Memory B cell (primary cell): ENCODE data around the gene LGALS12.

Experiments used
- ATAC-seq: fragments of 150-1000 bp; cut with Tn5 transposase; 2 replicates; pipeline ENCODE4 v1.10.0; 2021; ENCODE audit warnings: low read depth, mild to moderate bottlenecking, moderate library complexity
- DNase-seq, 2 donors: peaks; one replicate each; pipeline ENCODE4 v3.0.0; 2022; ENCODE audit warnings: low spot score in 2 of 2
- H3K27ac Mint-ChIP-seq: one replicate; pipeline ENCODE4 v1.8.0; 2022; ENCODE audit warnings: mild to moderate bottlenecking, moderate library complexity, mixed read lengths
- H3K27me3 Mint-ChIP-seq: one replicate; pipeline ENCODE4 v1.8.0; 2022; ENCODE audit warnings: mixed read lengths
- H3K36me3 Mint-ChIP-seq: one replicate; pipeline ENCODE4 v1.8.0; 2022; ENCODE audit warnings: mild to moderate bottlenecking, mixed read lengths
- H3K4me1 Mint-ChIP-seq: one replicate; pipeline ENCODE4 v1.8.0; 2022; ENCODE audit warnings: mixed read lengths
- H3K4me3 Mint-ChIP-seq: one replicate; pipeline ENCODE4 v1.8.0; 2022; ENCODE audit warnings: mild to moderate bottlenecking, moderate library complexity, mixed read lengths
- H3K9me3 Mint-ChIP-seq: one replicate; pipeline ENCODE4 v1.8.0; 2022; ENCODE audit warnings: mixed read lengths

LGALS12 gene

GRCh38 chr11:63505857-63506528 is at the start of gene LGALS12:
Gene LGALS12, plus strand, starts transcription at chr11:63506084. Its CDS starts 375 bp downstream, at chr11:63506459.
- H3K4me3 Mint-ChIP-seq: no peak within 1 kb of the TSS
- H3K27me3 Mint-ChIP-seq: peaks cover 18% of the 10 kb centered on the region

GRCh38 chr11:63459586-63459985 is 46.3 kb upstream of the LGALS12 start:
- no peak overlapping the region for H3K4me3 Mint-ChIP-seq
- peaks cover 2% of the 10 kb centered on the region for H3K27me3 Mint-ChIP-seq
- no peaks in the 10 kb centered on the region for H3K9me3 Mint-ChIP-seq
- H3K27ac Mint-ChIP-seq: no peak overlapping the region
- no peak for DNase-seq
- ATAC-seq: no peak
- H3K36me3 Mint-ChIP-seq: no peaks in the 10 kb centered on the region
- no peaks in the 10 kb centered on the region for H3K4me1 Mint-ChIP-seq

More at GRCh38 chr11:63505857-63506528, at the start of gene LGALS12:
- peaks cover 5% of the 10 kb centered on the region for H3K4me1 Mint-ChIP-seq
- no peaks in the 10 kb centered on the region for H3K36me3 Mint-ChIP-seq
- ATAC-seq: no peak
- no peaks in the 10 kb centered on the region for H3K9me3 Mint-ChIP-seq
- H3K27ac Mint-ChIP-seq: no peak within 1 kb of the TSS
- no peak for DNase-seq

GRCh38 chr11:63462137-63462536 is 43.7 kb upstream of the LGALS12 start:
- no peak overlapping the region for H3K4me3 Mint-ChIP-seq
- H3K4me1 Mint-ChIP-seq: no peaks in the 10 kb centered on the region
- no peaks in the 10 kb centered on the region for H3K36me3 Mint-ChIP-seq
- no peak for DNase-seq
- ATAC-seq: no peak
- no peaks in the 10 kb centered on the region for H3K9me3 Mint-ChIP-seq
- H3K27ac Mint-ChIP-seq: no peak overlapping the region
- peaks cover 5% of the 10 kb centered on the region for H3K27me3 Mint-ChIP-seq

- ATAC-seq: no peak
- peaks cover 11% of the 10 kb centered on the region for H3K9me3 Mint-ChIP-seq
- no peaks in the 10 kb centered on the region for H3K4me1 Mint-ChIP-seq
- no peak overlapping the region for H3K4me3 Mint-ChIP-seq
- H3K27ac Mint-ChIP-seq: no peak overlapping the region
- DNase-seq: no peak
- H3K27me3 Mint-ChIP-seq: peaks cover 5% of the 10 kb centered on the region
- H3K36me3 Mint-ChIP-seq: no peaks in the 10 kb centered on the region
Observed at GRCh38 chr11:63470311-63470710, 35.6 kb upstream of the LGALS12 start.

- DNase-seq (no peak), ATAC-seq (no peak)
- H3K4me1 Mint-ChIP-seq: no peaks in the 10 kb centered on the region
- H3K27me3 Mint-ChIP-seq: peaks cover 5% of the 10 kb centered on the region
- no peak overlapping the region for H3K4me3 Mint-ChIP-seq
- no peak overlapping the region for H3K27ac Mint-ChIP-seq
- peaks cover 17% of the 10 kb centered on the region for H3K9me3 Mint-ChIP-seq
- peaks cover 3% of the 10 kb centered on the region for H3K36me3 Mint-ChIP-seq
Observed at GRCh38 chr11:63472372-63472771, 33.5 kb upstream of the LGALS12 start.

- peaks cover 10% of the 10 kb centered on the region for H3K9me3 Mint-ChIP-seq
- DNase-seq (no peak), ATAC-seq (no peak)
- peaks cover 6% of the 10 kb centered on the region for H3K27me3 Mint-ChIP-seq
- peaks cover 3% of the 10 kb centered on the region for H3K36me3 Mint-ChIP-seq
- H3K4me1 Mint-ChIP-seq: no peaks in the 10 kb centered on the region
- H3K4me3 Mint-ChIP-seq: no peak overlapping the region
- no peak overlapping the region for H3K27ac Mint-ChIP-seq
Observed at GRCh38 chr11:63476618-63477017, 29.3 kb upstream of the LGALS12 start.

GRCh38 chr11:63478896-63479295 is 27.0 kb upstream of the LGALS12 start:
- Mint-ChIP-seq H3K27me3 (peaks cover 10% of the 10 kb centered on the region), H3K4me1 (no peaks in the 10 kb centered on the region), H3K9me3 (peaks cover 7% of the 10 kb centered on the region), H3K36me3 (peaks cover 5% of the 10 kb centered on the region), H3K4me3 (no peak overlapping the region), H3K27ac (no peak overlapping the region)
- DNase-seq (peak; percentile 48 to 67), ATAC-seq (peak; percentile 56)

GRCh38 chr11:63480039-63480438 is 25.8 kb upstream of the LGALS12 start:
- DNase-seq (no peak), ATAC-seq (no peak)
- Mint-ChIP-seq H3K27me3 (peaks cover 14% of the 10 kb centered on the region), H3K4me3 (no peak overlapping the region), H3K4me1 (no peaks in the 10 kb centered on the region), H3K9me3 (peaks cover 11% of the 10 kb centered on the region), H3K27ac (peak overlapping the region; percentile 7), H3K36me3 (peaks cover 7% of the 10 kb centered on the region)

GRCh38 chr11:63485777-63486176 is 20.1 kb upstream of the LGALS12 start:
- Mint-ChIP-seq H3K27ac (no peak overlapping the region), H3K4me1 (no peaks in the 10 kb centered on the region), H3K9me3 (peaks cover 15% of the 10 kb centered on the region), H3K4me3 (no peak overlapping the region), H3K36me3 (peaks cover 7% of the 10 kb centered on the region), H3K27me3 (peaks cover 15% of the 10 kb centered on the region)
- ATAC-seq: no peak
- DNase-seq: no peak

- DNase-seq (no peak), ATAC-seq (no peak)
- no peak overlapping the region for H3K4me3 Mint-ChIP-seq
- peaks cover 16% of the 10 kb centered on the region for H3K9me3 Mint-ChIP-seq
- peaks cover 3% of the 10 kb centered on the region for H3K4me1 Mint-ChIP-seq
- H3K36me3 Mint-ChIP-seq: peaks cover 8% of the 10 kb centered on the region
- peaks cover 19% of the 10 kb centered on the region for H3K27me3 Mint-ChIP-seq
- no peak overlapping the region for H3K27ac Mint-ChIP-seq
Observed at GRCh38 chr11:63488789-63489188, 17.1 kb upstream of the LGALS12 start.

- peaks cover 3% of the 10 kb centered on the region for H3K4me1 Mint-ChIP-seq
- DNase-seq: no peak
- no peak for ATAC-seq
- H3K9me3 Mint-ChIP-seq: peaks cover 14% of the 10 kb centered on the region
- peaks cover 7% of the 10 kb centered on the region for H3K36me3 Mint-ChIP-seq
- H3K27ac Mint-ChIP-seq: no peak overlapping the region
- H3K27me3 Mint-ChIP-seq: peaks cover 19% of the 10 kb centered on the region
- no peak overlapping the region for H3K4me3 Mint-ChIP-seq
Observed at GRCh38 chr11:63489879-63490278, 16.0 kb upstream of the LGALS12 start.

GRCh38 chr11:63490551-63491239 is 15.2 kb upstream of the LGALS12 start, which contains the start of gene PLAAT5:
Gene PLAAT5, minus strand, starts transcription at chr11:63491167. Its CDS starts 133 bp downstream, at chr11:63491034.
- H3K9me3 Mint-ChIP-seq: peaks cover 6% of the 10 kb centered on the region
- peaks cover 5% of the 10 kb centered on the region for H3K36me3 Mint-ChIP-seq
- peaks cover 3% of the 10 kb centered on the region for H3K4me1 Mint-ChIP-seq
- peaks cover 18% of the 10 kb centered on the region for H3K27me3 Mint-ChIP-seq
- H3K4me3 Mint-ChIP-seq: no peak within 1 kb of the TSS
- H3K27ac Mint-ChIP-seq: no peak within 1 kb of the TSS
- ATAC-seq: no peak
- DNase-seq: no peak

- ATAC-seq (no peak), DNase-seq (no peak)
- Mint-ChIP-seq H3K4me3 (no peak overlapping the region), H3K4me1 (peaks cover 3% of the 10 kb centered on the region), H3K27ac (no peak overlapping the region), H3K9me3 (peaks cover 3% of the 10 kb centered on the region), H3K36me3 (peaks cover 5% of the 10 kb centered on the region), H3K27me3 (peaks cover 18% of the 10 kb centered on the region)
Observed at GRCh38 chr11:63491240-63491587, 14.7 kb upstream of the LGALS12 start.

GRCh38 chr11:63491636-63492372 is 14.1 kb upstream of the LGALS12 start:
- H3K4me1 Mint-ChIP-seq: peaks cover 3% of the 10 kb centered on the region
- H3K9me3 Mint-ChIP-seq: peaks cover 3% of the 10 kb centered on the region
- peaks cover 5% of the 10 kb centered on the region for H3K36me3 Mint-ChIP-seq
- peaks cover 19% of the 10 kb centered on the region for H3K27me3 Mint-ChIP-seq
- DNase-seq (no peak), ATAC-seq (peak; percentile 44)
- no peak overlapping the region for H3K27ac Mint-ChIP-seq
- no peak overlapping the region for H3K4me3 Mint-ChIP-seq
